ENCODE data around the gene RNFT2.

Gene RNFT2

DNA sequence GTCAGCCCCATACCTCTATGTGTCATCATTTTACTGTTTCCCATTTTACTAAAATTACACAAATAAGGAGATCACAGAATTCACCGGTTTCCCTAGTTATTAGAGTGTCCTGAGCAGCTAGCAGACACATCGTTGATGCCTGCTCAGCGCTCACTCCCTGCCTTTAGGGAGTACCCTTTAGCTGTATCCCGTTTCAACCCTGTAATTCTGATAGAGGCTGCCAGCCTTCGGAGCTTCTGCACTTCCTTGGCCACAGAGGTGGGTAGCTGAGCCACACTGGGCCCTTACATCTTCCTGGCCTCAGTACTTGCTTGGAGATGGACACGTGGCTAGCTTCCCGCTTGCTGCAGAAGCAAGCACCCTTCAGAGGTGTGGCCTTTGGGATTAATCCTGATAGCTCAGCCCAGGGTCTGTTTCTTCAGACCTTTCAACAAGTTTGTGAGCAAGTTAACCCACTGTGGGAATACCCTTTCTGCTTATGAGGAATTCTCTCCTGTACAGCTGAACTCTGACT is 158.4 kb downstream of the RNFT2 start:
- DNase-seq (ENCODE audit: low read depth in 2 of 2) = no peak
- TF ChIP-seq, protein P1, sequence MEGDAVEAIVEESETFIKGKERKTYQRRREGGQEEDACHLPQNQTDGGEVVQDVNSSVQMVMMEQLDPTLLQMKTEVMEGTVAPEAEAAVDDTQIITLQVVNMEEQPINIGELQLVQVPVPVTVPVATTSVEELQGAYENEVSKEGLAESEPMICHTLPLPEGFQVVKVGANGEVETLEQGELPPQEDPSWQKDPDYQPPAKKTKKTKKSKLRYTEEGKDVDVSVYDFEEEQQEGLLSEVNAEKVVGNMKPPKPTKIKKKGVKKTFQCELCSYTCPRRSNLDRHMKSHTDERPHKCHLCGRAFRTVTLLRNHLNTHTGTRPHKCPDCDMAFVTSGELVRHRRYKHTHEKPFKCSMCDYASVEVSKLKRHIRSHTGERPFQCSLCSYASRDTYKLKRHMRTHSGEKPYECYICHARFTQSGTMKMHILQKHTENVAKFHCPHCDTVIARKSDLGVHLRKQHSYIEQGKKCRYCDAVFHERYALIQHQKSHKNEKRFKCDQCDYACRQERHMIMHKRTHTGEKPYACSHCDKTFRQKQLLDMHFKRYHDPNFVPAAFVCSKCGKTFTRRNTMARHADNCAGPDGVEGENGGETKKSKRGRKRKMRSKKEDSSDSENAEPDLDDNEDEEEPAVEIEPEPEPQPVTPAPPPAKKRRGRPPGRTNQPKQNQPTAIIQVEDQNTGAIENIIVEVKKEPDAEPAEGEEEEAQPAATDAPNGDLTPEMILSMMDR (IDR thresholded peaks at IDR 0.05; ENCODE audit: low read depth, low read length) = no peak
- H3K4me3 ChIP-seq (replicated peaks in 1 of 2; ENCODE audit: low read depth in 2 of 2, low read length in 2 of 2) = no peak overlapping the region

DNA sequence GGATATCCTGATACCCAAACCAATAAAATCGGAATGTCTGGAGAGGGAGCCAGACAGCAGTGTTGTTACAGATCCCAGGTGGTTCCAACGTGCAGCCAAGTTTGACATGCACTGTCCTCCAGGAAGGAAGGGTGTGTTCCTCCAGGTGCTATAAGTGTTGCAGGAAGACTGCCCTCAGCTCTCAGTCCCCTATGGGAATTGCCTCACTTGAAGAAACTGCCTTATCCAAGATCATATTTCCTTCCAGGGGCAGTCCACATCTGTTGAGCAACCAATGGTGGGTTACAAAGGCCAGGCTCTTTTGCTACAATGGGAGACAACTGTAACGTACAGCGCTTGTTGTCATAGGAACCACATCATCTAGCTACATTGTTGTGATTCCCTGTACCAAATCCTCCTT is 159.4 kb downstream of the RNFT2 start:
- TF ChIP-seq, protein P1 (IDR thresholded peaks at IDR 0.05; ENCODE audit: low read depth, low read length) = no peak
- H3K4me3 ChIP-seq (replicated peaks in 1 of 2; ENCODE audit: low read depth in 2 of 2, low read length in 2 of 2) = no peak overlapping the region
- no peak for DNase-seq (ENCODE audit: low read depth in 2 of 2)

DNA sequence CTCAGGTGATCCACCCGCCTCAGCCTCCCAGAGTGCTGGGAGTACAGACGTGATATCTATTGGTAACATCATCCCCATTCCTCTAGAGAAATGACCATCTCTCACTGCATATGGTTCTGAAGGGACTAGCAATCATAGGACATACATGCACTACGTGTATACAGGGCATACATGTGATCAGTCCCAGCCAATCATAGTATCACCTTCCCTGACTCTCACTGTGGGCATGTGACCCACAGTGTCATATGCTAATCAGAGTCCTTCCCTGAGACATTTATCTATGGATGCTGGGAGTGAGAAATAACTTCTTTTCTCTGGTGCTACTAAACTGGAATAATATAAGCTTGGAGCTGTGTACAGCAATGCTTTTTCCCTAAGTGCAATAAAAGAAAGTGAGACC is 160.6 kb downstream of the RNFT2 start:
- TF ChIP-seq, protein P1 (IDR thresholded peaks at IDR 0.05; ENCODE audit: low read depth, low read length) = no peak
- no peak for DNase-seq (ENCODE audit: low read depth in 2 of 2)
- no peak overlapping the region for H3K4me3 ChIP-seq (replicated peaks in 1 of 2; ENCODE audit: low read depth in 2 of 2, low read length in 2 of 2)

DNA sequence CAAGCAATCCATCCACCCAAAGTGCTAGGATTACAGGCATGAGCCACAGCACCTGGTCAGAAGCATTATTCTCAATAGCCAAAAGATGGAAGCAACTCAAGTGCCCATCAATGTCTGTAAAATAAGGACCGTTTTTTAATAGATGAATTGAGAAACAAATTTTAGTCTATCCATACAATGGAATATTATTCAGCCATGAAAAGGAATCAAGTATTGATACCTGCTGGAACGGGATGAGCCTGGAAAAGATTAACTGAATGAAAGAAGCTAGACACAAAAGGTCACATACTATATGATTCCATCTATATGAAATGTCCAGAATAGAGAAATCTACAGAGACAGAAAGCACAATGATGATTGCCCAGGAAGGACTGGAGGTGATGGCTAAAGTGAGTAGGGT is 163.5 kb downstream of the RNFT2 start:
- H3K4me3 ChIP-seq (replicated peaks in 1 of 2; ENCODE audit: low read depth in 2 of 2, low read length in 2 of 2) = no peak overlapping the region
- TF ChIP-seq, protein P1 (IDR thresholded peaks at IDR 0.05; ENCODE audit: low read depth, low read length) = no peak
- DNase-seq (ENCODE audit: low read depth in 2 of 2) = no peak
